Mesendoderm (in vitro differentiated cells): ENCODE data around the gene ACOXL.

Experiments used
- DNase-seq: peaks from one replicate; pipeline ENCODE4 v3.0.0; 2013
- H2AK5ac ChIP-seq: 2 replicates; pipeline ENCODE4 v1.6.1; 2013; ENCODE audit warnings: low read length, inconsistent platforms
- H2BK120ac ChIP-seq: 2 replicates; pipeline ENCODE4 v1.6.1; 2013; ENCODE audit warnings: low read depth, mild to moderate bottlenecking, low read length, moderate library complexity, mixed read lengths
- H2BK15ac ChIP-seq: replicated peaks from 2 replicates; pipeline ENCODE4 v1.6.1; 2013; ENCODE audit warnings: low read depth, mild to moderate bottlenecking, moderate library complexity
- H2BK5ac ChIP-seq: 2 replicates; pipeline ENCODE4 v1.6.1; 2013; ENCODE audit warnings: low read length, inconsistent platforms
- H3K18ac ChIP-seq: 2 replicates; pipeline ENCODE4 v1.6.1; 2013; ENCODE audit warnings: mild to moderate bottlenecking, low read length, mixed read lengths
- H3K23ac ChIP-seq: one replicate; pipeline ENCODE4 v1.6.1; 2013; ENCODE audit warnings: low read length
- H3K27ac ChIP-seq: 2 replicates; pipeline ENCODE4 v1.5.1; 2013; ENCODE audit warnings: low read depth, mild to moderate bottlenecking, inconsistent platforms, low read length, moderate library complexity
- H3K27me3 ChIP-seq: 2 replicates; pipeline ENCODE4 v1.6.1; 2013; ENCODE audit warnings: low read length, control low read depth, mild to moderate bottlenecking, inconsistent platforms; ENCODE audit not compliant: insufficient read depth, poor library complexity
- H3K36me3 ChIP-seq: 2 replicates; pipeline ENCODE4 v1.6.1; 2013; ENCODE audit warnings: low read length, inconsistent platforms; ENCODE audit not compliant: control insufficient read depth, insufficient read depth
- H3K4ac ChIP-seq: one replicate; pipeline ENCODE4 v1.6.1; 2013; ENCODE audit warnings: low read depth, mild to moderate bottlenecking, low read length, moderate library complexity
- H3K4me1 ChIP-seq: 2 replicates; pipeline ENCODE4 v1.6.1; 2013; ENCODE audit warnings: low read depth, low read length, inconsistent platforms; ENCODE audit not compliant: control insufficient read depth
- H3K4me2 ChIP-seq: 2 replicates; pipeline ENCODE4 v1.6.1; 2013; ENCODE audit warnings: low read length
- H3K4me3 ChIP-seq: 2 replicates; pipeline ENCODE4 v1.5.1; 2013; ENCODE audit warnings: mild to moderate bottlenecking, low read length
- H3K56ac ChIP-seq: one replicate; pipeline ENCODE4 v1.6.1; 2013; ENCODE audit warnings: low read length
- H3K79me1 ChIP-seq: 2 replicates; pipeline ENCODE4 v1.6.1; 2013; ENCODE audit warnings: low read length, inconsistent platforms
- H3K79me2 ChIP-seq: 2 replicates; pipeline ENCODE4 v1.6.1; 2013; ENCODE audit warnings: mild to moderate bottlenecking, low read length; ENCODE audit not compliant: control insufficient read depth, insufficient read depth
- H3K9ac ChIP-seq: 2 replicates; pipeline ENCODE4 v1.6.1; 2013; ENCODE audit warnings: low read length, inconsistent platforms
- H4K5ac ChIP-seq: one replicate; pipeline ENCODE4 v1.6.1; 2013; ENCODE audit warnings: low read length
- H4K8ac ChIP-seq: one replicate; pipeline ENCODE4 v1.6.1; 2013; ENCODE audit warnings: low read depth, mild to moderate bottlenecking, control low read depth, low read length, moderate library complexity
- WGBS: extraction: QIAGEN DNeasy Blood & Tissue Kit; methylation state at CpG from one replicate; pipeline ENCODE4 v1.1.7; 2013; ENCODE audit warnings: low lambda C conversion rate, missing lambda C conversion rate; ENCODE audit not compliant: insufficient coverage; ENCODE audit errors: extremely low coverage; 5-methylcytosine and 5-hydroxymethylcytosine counted together

Gene ACOXL

DNA sequence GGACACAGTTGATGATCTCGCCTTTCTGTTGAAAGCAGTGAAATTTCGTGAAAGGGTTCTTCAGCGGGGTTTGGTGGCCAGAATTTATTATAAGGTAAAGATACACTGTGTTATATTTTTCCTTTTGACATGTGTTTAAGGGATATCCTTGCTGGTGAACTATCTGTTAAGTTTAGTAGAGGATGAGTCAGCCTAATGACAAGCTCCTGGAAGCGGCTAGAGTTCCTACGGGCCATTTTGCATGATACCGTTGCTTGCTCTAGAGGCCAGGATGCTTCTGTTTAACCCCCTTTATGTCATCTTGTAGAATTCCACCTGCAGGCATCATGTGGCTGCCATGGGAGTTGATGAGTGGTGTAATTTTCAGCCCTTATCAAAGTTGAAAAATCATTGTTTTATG, 263.5 kb downstream of the ACOXL start:
- H3K4ac ChIP-seq: no peak overlapping the region
- no peak overlapping the region for H4K8ac ChIP-seq
- H3K27me3 ChIP-seq: no peaks in the 10 kb centered on the region
- no peaks in the 10 kb centered on the region for H3K79me1 ChIP-seq
- H3K4me3 ChIP-seq: no peak overlapping the region
- H3K23ac ChIP-seq: no peak overlapping the region
- H2BK15ac ChIP-seq: no peak overlapping the region
- no peak overlapping the region for H3K56ac ChIP-seq
- H2BK120ac ChIP-seq: no peak overlapping the region
- no peak overlapping the region for H2BK5ac ChIP-seq
- WGBS: no CpG with 5 or more reads among the region's 6 CpGs
- H3K36me3 ChIP-seq: no peaks in the 10 kb centered on the region
- no peak for DNase-seq
- H3K4me2 ChIP-seq: no peak overlapping the region
- no peak overlapping the region for H2AK5ac ChIP-seq
- no peak overlapping the region for H4K5ac ChIP-seq
- no peaks in the 10 kb centered on the region for H3K79me2 ChIP-seq
- H3K4me1 ChIP-seq: no peaks in the 10 kb centered on the region
- no peak overlapping the region for H3K27ac ChIP-seq
- H3K9ac ChIP-seq: no peak overlapping the region
- no peak overlapping the region for H3K18ac ChIP-seq

DNA sequence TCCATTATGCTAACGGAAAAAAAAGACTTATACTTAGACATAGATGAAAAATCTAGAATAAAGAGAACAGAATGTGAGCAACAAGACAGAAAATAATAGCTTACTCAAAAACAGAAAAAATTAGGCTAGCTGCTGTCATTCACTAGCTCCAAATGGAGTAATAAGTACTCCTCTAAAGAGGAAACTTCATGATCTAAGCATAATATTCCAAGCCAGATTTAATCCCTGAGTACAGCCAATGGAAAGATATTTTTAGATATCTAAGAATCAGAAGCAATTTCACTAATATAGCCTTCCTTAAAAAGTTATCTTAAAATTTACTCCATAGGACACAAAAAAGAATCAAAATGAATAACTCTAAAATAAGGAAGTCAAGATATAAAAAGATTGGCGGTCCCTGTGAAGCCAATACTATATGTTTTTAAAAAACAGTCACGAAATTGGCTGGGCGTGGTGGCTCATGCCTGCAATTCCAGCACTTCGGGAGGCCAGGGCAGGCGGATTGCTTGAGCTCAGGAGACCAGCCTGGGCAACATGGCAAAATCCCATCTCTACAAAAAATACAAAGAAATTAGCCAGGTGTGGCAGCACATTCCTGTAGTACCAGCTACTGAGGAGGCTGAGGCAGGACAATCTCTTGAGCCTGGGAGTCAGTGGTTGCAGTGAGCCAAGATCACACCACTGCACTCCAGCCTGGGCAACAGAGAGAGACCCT, 265.1 kb downstream of the ACOXL start:
- H3K36me3 ChIP-seq: no peaks in the 10 kb centered on the region
- no peak overlapping the region for H3K23ac ChIP-seq

DNA sequence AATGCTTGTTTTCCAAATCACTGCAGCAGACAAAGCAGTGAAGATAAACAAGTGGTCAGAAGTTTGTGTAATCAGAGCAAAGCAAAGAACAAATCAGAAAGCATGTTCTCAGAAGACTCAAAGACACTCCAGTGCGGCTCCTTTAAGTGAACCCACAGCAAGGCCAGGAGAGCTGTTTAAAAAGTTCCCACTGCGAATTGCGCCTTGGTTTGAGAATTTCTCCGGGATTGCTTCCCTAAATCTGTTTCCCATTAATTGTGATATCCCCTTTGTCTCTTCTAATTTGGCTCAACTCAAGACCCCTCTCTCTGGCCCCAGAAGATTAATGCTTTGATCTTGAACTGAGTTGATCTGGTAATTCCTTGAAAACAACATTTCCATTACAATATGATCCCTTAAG, 265.9 kb downstream of the ACOXL start:
- Histone ChIP-seq H2BK120ac (no peak overlapping the region), H3K4ac (no peak overlapping the region), H4K5ac (no peak overlapping the region), H3K79me2 (no peaks in the 10 kb centered on the region), H3K36me3 (no peaks in the 10 kb centered on the region), H3K27ac (no peak overlapping the region), H3K4me3 (no peak overlapping the region), H4K8ac (no peak overlapping the region), H2AK5ac (no peak overlapping the region), H2BK5ac (no peak overlapping the region), H3K9ac (no peak overlapping the region), H3K4me2 (no peak overlapping the region), H2BK15ac (no peak overlapping the region), H3K18ac (no peak overlapping the region), H3K56ac (no peak overlapping the region), H3K79me1 (no peaks in the 10 kb centered on the region), H3K27me3 (no peaks in the 10 kb centered on the region), H3K23ac (no peak overlapping the region), H3K4me1 (no peaks in the 10 kb centered on the region)
- WGBS: no CpG with 5 or more reads among the region's 4 CpGs
- DNase-seq: no peak

More for the DNA sequence above, 265.1 kb downstream of the ACOXL start:
- Histone ChIP-seq H3K4ac (no peak overlapping the region), H4K5ac (no peak overlapping the region), H3K18ac (no peak overlapping the region), H2BK120ac (no peak overlapping the region), H3K79me2 (no peaks in the 10 kb centered on the region), H3K27me3 (no peaks in the 10 kb centered on the region), H3K4me3 (no peak overlapping the region), H3K4me1 (no peaks in the 10 kb centered on the region), H3K56ac (no peak overlapping the region), H2BK15ac (no peak overlapping the region), H3K27ac (no peak overlapping the region), H3K9ac (no peak overlapping the region), H2BK5ac (no peak overlapping the region), H3K79me1 (no peaks in the 10 kb centered on the region), H4K8ac (no peak overlapping the region), H2AK5ac (no peak overlapping the region), H3K4me2 (no peak overlapping the region)
- no peak for DNase-seq
- WGBS: no CpG with 5 or more reads among the region's 6 CpGs

DNA sequence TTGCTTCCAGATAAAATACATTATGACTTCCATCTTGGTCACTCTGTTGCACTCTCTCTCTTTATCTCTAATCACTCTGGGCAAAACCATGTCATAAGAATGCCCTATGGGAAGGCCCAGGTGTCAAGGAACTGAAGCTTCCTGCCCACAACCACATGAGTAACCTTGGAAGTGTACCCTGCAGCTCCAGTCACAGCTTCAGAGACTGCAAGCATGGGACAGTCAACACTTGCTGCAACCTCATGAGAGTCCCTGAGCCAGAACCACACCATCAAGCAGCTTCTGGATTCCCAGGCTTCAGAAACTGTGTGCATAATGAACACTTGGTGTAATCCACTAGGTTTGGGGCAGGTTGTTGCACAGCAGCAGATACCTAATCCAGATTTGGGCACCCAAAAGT, 267.3 kb downstream of the ACOXL start:
- Histone ChIP-seq H2BK120ac (no peak overlapping the region), H3K27ac (no peak overlapping the region), H3K4me1 (no peaks in the 10 kb centered on the region), H4K5ac (no peak overlapping the region), H2AK5ac (no peak overlapping the region), H3K4me2 (no peak overlapping the region), H3K79me2 (no peaks in the 10 kb centered on the region), H3K4ac (no peak overlapping the region), H4K8ac (no peak overlapping the region), H3K9ac (no peak overlapping the region), H3K36me3 (no peaks in the 10 kb centered on the region), H2BK15ac (no peak overlapping the region), H3K23ac (no peak overlapping the region), H3K79me1 (no peaks in the 10 kb centered on the region), H3K18ac (no peak overlapping the region), H2BK5ac (no peak overlapping the region), H3K27me3 (no peaks in the 10 kb centered on the region), H3K4me3 (no peak overlapping the region), H3K56ac (no peak overlapping the region)
- DNase-seq: no peak

DNA sequence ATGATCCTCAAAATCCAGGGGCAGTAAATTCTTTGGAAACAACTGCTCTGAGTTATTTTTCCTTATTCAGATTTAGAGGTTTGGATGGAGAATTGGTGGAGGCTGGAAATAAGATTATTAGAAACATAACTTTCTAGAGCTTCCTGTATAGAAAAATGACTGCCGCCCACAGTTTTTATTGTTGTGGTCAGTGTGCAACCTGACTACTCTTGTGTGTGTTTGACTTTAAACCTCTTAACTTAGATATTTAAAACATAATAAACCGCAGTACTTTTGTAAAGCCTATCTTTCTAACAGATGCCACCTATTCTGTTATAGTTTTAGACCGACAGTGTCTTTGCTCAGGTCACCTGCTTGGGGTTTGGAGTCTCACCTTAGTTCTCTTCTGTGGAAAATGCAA, 272.9 kb downstream of the ACOXL start:
- Histone ChIP-seq H3K27me3 (no peaks in the 10 kb centered on the region), H3K56ac (no peak overlapping the region), H2BK5ac (no peak overlapping the region), H2BK15ac (no peak overlapping the region), H3K4me1 (no peaks in the 10 kb centered on the region), H3K27ac (no peak overlapping the region), H3K4ac (no peak overlapping the region), H3K79me1 (no peaks in the 10 kb centered on the region), H3K4me2 (no peak overlapping the region), H2AK5ac (no peak overlapping the region), H4K5ac (no peak overlapping the region), H3K9ac (no peak overlapping the region), H3K4me3 (no peak overlapping the region), H3K23ac (no peak overlapping the region), H3K79me2 (no peaks in the 10 kb centered on the region), H3K18ac (no peak overlapping the region), H3K36me3 (no peaks in the 10 kb centered on the region), H2BK120ac (no peak overlapping the region), H4K8ac (no peak overlapping the region)
- no peak for DNase-seq
- no CpG with 5 or more reads among the region's 3 CpGs for WGBS

DNA sequence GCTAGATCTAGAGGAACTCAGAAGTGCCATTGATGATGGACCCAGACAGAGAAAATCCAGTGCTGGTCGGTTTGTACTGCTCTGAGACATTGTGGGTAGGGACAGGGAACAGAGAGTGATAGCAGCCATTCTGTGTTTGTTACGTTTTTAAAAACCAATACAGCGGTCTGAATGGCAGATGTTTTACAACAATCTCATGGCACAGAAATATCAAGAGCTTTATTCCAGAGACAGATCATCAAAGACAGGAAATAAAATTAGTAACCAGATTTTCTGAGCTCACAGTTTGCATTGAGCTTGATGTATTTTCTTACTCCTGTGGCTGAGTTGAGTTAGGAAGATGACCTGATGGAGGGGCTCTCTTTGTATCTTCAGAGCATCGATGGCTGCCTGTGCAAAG, 273.4 kb downstream of the ACOXL start:
- no peak overlapping the region for H2BK120ac ChIP-seq
- no peak overlapping the region for H3K23ac ChIP-seq
- H3K27me3 ChIP-seq: no peaks in the 10 kb centered on the region
- no peak overlapping the region for H3K4ac ChIP-seq
- no peaks in the 10 kb centered on the region for H3K79me2 ChIP-seq
- no peak for DNase-seq
- no CpG with 5 or more reads among the region's 4 CpGs for WGBS
- no peak overlapping the region for H3K56ac ChIP-seq
- no peak overlapping the region for H2BK5ac ChIP-seq
- H3K36me3 ChIP-seq: no peaks in the 10 kb centered on the region
- no peak overlapping the region for H3K27ac ChIP-seq
- H3K9ac ChIP-seq: no peak overlapping the region
- H2BK15ac ChIP-seq: no peak overlapping the region
- no peak overlapping the region for H3K4me3 ChIP-seq
- H4K8ac ChIP-seq: no peak overlapping the region
- no peak overlapping the region for H4K5ac ChIP-seq
- no peak overlapping the region for H3K4me2 ChIP-seq
- H3K18ac ChIP-seq: no peak overlapping the region
- no peaks in the 10 kb centered on the region for H3K4me1 ChIP-seq
- H3K79me1 ChIP-seq: no peaks in the 10 kb centered on the region
- no peak overlapping the region for H2AK5ac ChIP-seq
